Caco-2 (cell line): ENCODE results near the gene SCMH1. TPM values are rescaled to one million over a fixed set of nuclear protein-coding genes. Genes with fewer than 3 reads are reported as not detected.

ENCODE experiments used
- BruUV-seq: library from RNA; stranded (reverse); fragments of 400-500 nt; replicated peaks from 2 replicates; lab custom pipeline; 2021; lab: Mats Ljungman, UMichigan
- CTCF ChIA-PET: fragments of 300-600 bp; sonication (Branson Sonifier 250); formaldehyde crosslinking; loops from one replicate; lab custom pipeline; 2022; ENCODE audit warnings: antibody characterized with exemption; lab: Charles Lee
- POLR2A ChIA-PET: fragments of 300-600 bp; sonication (Branson Sonifier 250); formaldehyde crosslinking; loops from one replicate; lab custom pipeline; 2022; ENCODE audit warnings: antibody characterized with exemption; lab: Charles Lee
- DNase-seq, 2 experiments: peaks; one replicate each; pipeline versions ENCODE4 v3.0.0 to v3.0.0-alpha.2; 2020 to 2022
- H3K27me3 ChIP-seq: replicated peaks from 2 replicates; pipeline ENCODE4 v1.6.0; 2011; ENCODE audit warnings: low read length; ENCODE audit not compliant: control insufficient read depth, insufficient read depth
- H3K36me3 ChIP-seq: 2 replicates; pipeline ENCODE4 v1.5.1; 2011; ENCODE audit warnings: low read length; ENCODE audit not compliant: control insufficient read depth, insufficient read depth
- H3K4me1 ChIP-seq: fragments of 250-450 bp; sonication (Bioruptor Pico); 2 replicates; pipeline ENCODE4 v1.5.1; 2020; ENCODE audit warnings: mild to moderate bottlenecking
- H3K4me3 ChIP-seq: 2 replicates; pipeline ENCODE4 v1.5.1; 2011; ENCODE audit warnings: low read depth, mild to moderate bottlenecking, control low read depth, low read length
- H3K9me3 ChIP-seq: fragments of 250-450 bp; sonication (Bioruptor Pico); 2 replicates; pipeline ENCODE4 v1.5.1; 2020; ENCODE audit warnings: mild to moderate bottlenecking, moderate library complexity
- H3K27ac Mint-ChIP-seq: one replicate; pipeline ENCODE4 v1.8.0; 2022; ENCODE audit warnings: mixed read lengths; ENCODE audit not compliant: unreplicated experiment
- H3K27me3 Mint-ChIP-seq: one replicate; pipeline ENCODE4 v1.8.0; 2022; ENCODE audit warnings: mixed read lengths; ENCODE audit not compliant: insufficient read depth, unreplicated experiment
- H3K36me3 Mint-ChIP-seq: one replicate; pipeline ENCODE4 v1.8.0; 2022; ENCODE audit warnings: mild to moderate bottlenecking, mixed read lengths; ENCODE audit not compliant: insufficient read depth, unreplicated experiment
- H3K4me1 Mint-ChIP-seq: one replicate; pipeline ENCODE4 v1.8.0; 2022; ENCODE audit warnings: low read depth, mixed read lengths; ENCODE audit not compliant: unreplicated experiment
- H3K4me3 Mint-ChIP-seq: one replicate; pipeline ENCODE4 v1.8.0; 2022; ENCODE audit warnings: mild to moderate bottlenecking, moderate library complexity, mixed read lengths; ENCODE audit not compliant: unreplicated experiment
- H3K9me3 Mint-ChIP-seq: one replicate; pipeline ENCODE4 v1.8.0; 2022; ENCODE audit warnings: mixed read lengths; ENCODE audit not compliant: unreplicated experiment
- CTCF ChIP-seq, 2 experiments: fragments of 200-600 bp in 1 of 2; IDR thresholded peaks; 1 replicate in 1 of 2; 2 replicates in 1 of 2; pipeline versions ENCODE4 v1.5.1 to v1.8.0; 2011 to 2022; ENCODE audit warnings: antibody characterized with exemption in 1 of 2, control low read depth in 1 of 2, inconsistent platforms in 1 of 2, low read depth in 1 of 2, low read length in 1 of 2, mild to moderate bottlenecking in 1 of 2, moderate library complexity in 1 of 2; ENCODE audit not compliant: insufficient read depth in 1 of 2, severe bottlenecking in 1 of 2, unreplicated experiment in 1 of 2
- intact Hi-C: fragments of 100-400 bp; cut with micrococcal nuclease; formaldehyde crosslinking; loops from one replicate; pipeline ENCODE4 v1.10.0; 2022; ENCODE audit not compliant: unreplicated experiment
- total RNA-seq: library from RNA; stranded (reverse); gene quantifications from 2 replicates; pipeline ENCODE4 v1.2.3, GENCODE V29; 2022

Gene SCMH1
- total RNA-seq, 1 experiment from 2014 or later, result 27.6 TPM

GRCh38 chr1:41110736-41111135 is 131.4 kb downstream of the SCMH1 start:
- no peak overlapping the region for H3K4me3 ChIP-seq
- no TSS peak for BruUV-seq

GRCh38 chr1:41110286-41110685 is 131.8 kb downstream of the SCMH1 start:
- Histone ChIP-seq H3K36me3 (no peaks in the 10 kb centered on the region), H3K9me3 (no peaks in the 10 kb centered on the region), H3K27me3 (no peaks in the 10 kb centered on the region), H3K4me3 (no peak overlapping the region), H3K4me1 (peaks cover 18% of the 10 kb centered on the region)
- peaks cover 16% of the 10 kb centered on the region for H3K36me3 Mint-ChIP-seq
- no peaks in the 10 kb centered on the region for H3K27me3 Mint-ChIP-seq
- ChIA-PET POLR2A (no interaction called here), CTCF (interaction anchor here (0.5 to 1.0 kb wide), 2 partner anchors 13 to 313 kb away, joined by 3 read pairs; no protein-coding TSS in a partner anchor)
- no peak for TF ChIP-seq CTCF (IDR thresholded peaks at IDR 0.05; ENCODE audit: insufficient read depth in 1 of 2, low read depth in 1 of 2, low read length in 1 of 2, severe bottlenecking in 1 of 2, unreplicated experiment in 1 of 2)
- no TSS peak for BruUV-seq
- H3K4me3 Mint-ChIP-seq, result peak overlapping the region; percentile 58
- peak overlapping the region; percentile 89 for H3K27ac Mint-ChIP-seq
- no peaks in the 10 kb centered on the region for H3K9me3 Mint-ChIP-seq
- H3K4me1 Mint-ChIP-seq, result peaks cover 14% of the 10 kb centered on the region
- intact Hi-C loops, result no loop called here
- DNase-seq, result no peak

More at GRCh38 chr1:41110736-41111135, 131.4 kb downstream of the SCMH1 start:
- no peak for DNase-seq
- H3K36me3 ChIP-seq, result no peaks in the 10 kb centered on the region
- peaks cover 14% of the 10 kb centered on the region for H3K36me3 Mint-ChIP-seq
- no peak for TF ChIP-seq CTCF (IDR thresholded peaks at IDR 0.05; ENCODE audit: insufficient read depth in 1 of 2, low read depth in 1 of 2, low read length in 1 of 2, severe bottlenecking in 1 of 2, unreplicated experiment in 1 of 2)
- no peak overlapping the region for H3K4me3 Mint-ChIP-seq
- intact Hi-C loops, result no loop called here
- H3K27ac Mint-ChIP-seq, result peak overlapping the region; percentile 89
- CTCF ChIA-PET, result no interaction called here
- peaks cover 18% of the 10 kb centered on the region for H3K4me1 ChIP-seq
- H3K27me3 Mint-ChIP-seq, result no peaks in the 10 kb centered on the region
- no peaks in the 10 kb centered on the region for H3K27me3 ChIP-seq
- no peaks in the 10 kb centered on the region for H3K9me3 Mint-ChIP-seq
- no peaks in the 10 kb centered on the region for H3K9me3 ChIP-seq
- POLR2A ChIA-PET, result no interaction called here
- peaks cover 14% of the 10 kb centered on the region for H3K4me1 Mint-ChIP-seq

GRCh38 chr1:41109310-41110197 is 132.6 kb downstream of the SCMH1 start:
- no peaks in the 10 kb centered on the region for H3K36me3 ChIP-seq
- Mint-ChIP-seq H3K9me3 (no peaks in the 10 kb centered on the region), H3K27ac (peak overlapping the region; percentile 89), H3K4me3 (peak overlapping the region; percentile 58), H3K27me3 (no peaks in the 10 kb centered on the region), H3K36me3 (peaks cover 16% of the 10 kb centered on the region), H3K4me1 (peaks cover 14% of the 10 kb centered on the region)
- no peak overlapping the region for H3K4me3 ChIP-seq
- peaks cover 18% of the 10 kb centered on the region for H3K4me1 ChIP-seq
- BruUV-seq, result TSS peak; percentile 18
- H3K9me3 ChIP-seq, result no peaks in the 10 kb centered on the region
- intact Hi-C loops, result no loop called here
- TF ChIP-seq CTCF (IDR thresholded peaks at IDR 0.05; ENCODE audit: insufficient read depth in 1 of 2, low read depth in 1 of 2, low read length in 1 of 2, severe bottlenecking in 1 of 2, unreplicated experiment in 1 of 2), result no peak
- CTCF ChIA-PET, result interaction anchor here (0.5 to 1.0 kb wide), 2 partner anchors 13 to 314 kb away, joined by 3 read pairs; no protein-coding TSS in a partner anchor
- no peaks in the 10 kb centered on the region for H3K27me3 ChIP-seq
- POLR2A ChIA-PET, result no interaction called here
- peak; percentile 39 to 43 for DNase-seq
